Heart left ventricle (tissue), 16 donors: ENCODE results near the gene CAMTA1. TPM values are rescaled to one million over a fixed set of nuclear protein-coding genes. Genes with fewer than 3 reads are reported as not detected.
"Not testable (repeated sequence)": the region's sequence is repeated elsewhere in the genome, so short reads cannot be mapped to it uniquely, and the experiment has no call there.

Experiments
- ATAC-seq, 4 donors: fragments of 200-7000 bp; cut with Tn5 transposase; one replicate each; pipeline ENCODE4 v1.9.1; 2020 to 2022; ENCODE audit warnings: moderate library complexity in 4 of 4, mild to moderate bottlenecking in 3 of 4, moderate number of reproducible peaks in 1 of 4
- DNase-seq, 5 donors: peaks; one replicate each; pipeline ENCODE4 v3.0.0-alpha.2; 2020
- H3K27ac ChIP-seq, 12 donors: fragments of 200-600 bp; sonication (generic) in 4 of 12; one replicate each; pipeline versions ENCODE4 v1.5.0 to v1.8.0; 2016 to 2022; ENCODE audit warnings: mild to moderate bottlenecking in 2 of 12
- H3K27me3 ChIP-seq, 9 donors: fragments of 200-600 bp; sonication (generic) in 2 of 9; one replicate each; pipeline versions ENCODE4 v1.5.1 to v1.8.0; 2016 to 2022; ENCODE audit warnings: mild to moderate bottlenecking in 3 of 9
- H3K36me3 ChIP-seq, 9 donors: fragments of 200-600 bp; sonication (generic) in 2 of 9; one replicate each; pipeline versions ENCODE4 v1.5.0 to v1.8.0; 2018 to 2022; ENCODE audit warnings: mild to moderate bottlenecking in 2 of 9
- H3K4me1 ChIP-seq, 12 donors: fragments of 200-600 bp; sonication (generic) in 4 of 12; one replicate each; pipeline versions ENCODE4 v1.5.0 to v1.8.0; 2016 to 2022; ENCODE audit warnings: mild to moderate bottlenecking in 3 of 12
- H3K4me3 ChIP-seq, 12 donors: fragments of 200-600 bp; sonication (generic) in 4 of 12; one replicate each; pipeline versions ENCODE4 v1.5.0 to v1.8.0; 2017 to 2022; ENCODE audit warnings: mild to moderate bottlenecking in 9 of 12, moderate library complexity in 4 of 12
- H3K9me3 ChIP-seq, 12 donors: fragments of 200-600 bp; sonication (generic) in 4 of 12; one replicate each; pipeline versions ENCODE4 v1.5.0 to v1.8.0; 2016 to 2022; ENCODE audit warnings: mild to moderate bottlenecking in 1 of 12
- POLR2A ChIP-seq, 2 donors: fragments of 450-650 bp; IDR thresholded peaks; one replicate each; pipeline ENCODE4 v1.6.1; 2017; ENCODE audit warnings: antibody characterized with exemption in 2 of 2, mild to moderate bottlenecking in 2 of 2, moderate library complexity in 2 of 2
- WGBS, 4 donors: extraction: QIAGEN DNeasy Blood & Tissue Kit in 2 of 4; methylation state at CpG; one replicate each; pipeline versions ENCODE4 v1.1.5 to v1.1.7; 2013 to 2018; 5-methylcytosine and 5-hydroxymethylcytosine counted together
- intact Hi-C, 10 donors: fragments of 100-400 bp; cut with DNase I; formaldehyde crosslinking; loops; one replicate each; pipeline versions ENCODE4 v1.11.1 to v1.14.2; 2022
- polyA plus RNA-seq, 2 donors: library from polyadenylated mRNA; stranded (reverse); fragments of 200-250 nt; gene quantifications; one replicate each; pipeline ENCODE4 v1.2.3, GENCODE V29; 2013
- total RNA-seq, 9 donors: library from RNA; depleted of rRNA in 2 of 9; stranded (reverse); fragments of >200 nt in 2 of 9; fragmentation: NEBNext Ultra II Directional in 3 of 9; extraction: Animal tissue kit (Norgen Biotek cat#: 25700) in 3 of 9; gene quantifications; one replicate each; pipeline versions ENCODE4 v1.1.0 to v1.2.4, GENCODE V29; 2016 to 2023
- TF ChIP-seq, protein P1 (sequence below), 12 donors: fragments of 200-600 bp; sonication (generic) in 4 of 12; IDR thresholded peaks; one replicate each; pipeline versions ENCODE4 v1.5.0 to v1.8.0; 2018 to 2022; ENCODE audit warnings: antibody characterized with exemption in 12 of 12, mild to moderate bottlenecking in 5 of 12
- donor health status: ischemic (EF 13 %, LVEDD 7.1; RV severe dilation, severe dysfunction).
- donor health status: healthy with polysubstance abuse.
- donor health status: DM: no; HTN: yes; CAD: no.
- donor health status: DM: no; HTN: no; CAD: no.
- donor health status: ischemic (EF 25% LVEDD 6.9; RV normal size, moderate dysfunction).
- donor health status: ischemic (EF 25% LVEDD 5.7; RV mildly dilated, moderate dysfunction).
- donor health status: healthy.
- donor health status: DM: yes; HTN: yes; CAD: no.
- donor health status: ischemic (EF 35%, LVEDD 5.7; RV mildly dilated, moderate dysfunction).
- donor health status: nonischemic (EF 11% LVEDD 7.7; RV severe dilation, severe dysfunction).
- donor health status: DM: yes; HTN: yes; CAD: no.
- donor health status: PGD.
- donor health status: ischemic (EF 29% LVEDD 5.4; RV normal size, mild dysfunction).
- donor health status: nonischemic (EF 23%, LVEDD 6.1; RV moderate dilation, normal function).

Gene CAMTA1
- total and polyA plus RNA-seq, 11 donors, result 114 to 303 (median 137) TPM

DNA sequence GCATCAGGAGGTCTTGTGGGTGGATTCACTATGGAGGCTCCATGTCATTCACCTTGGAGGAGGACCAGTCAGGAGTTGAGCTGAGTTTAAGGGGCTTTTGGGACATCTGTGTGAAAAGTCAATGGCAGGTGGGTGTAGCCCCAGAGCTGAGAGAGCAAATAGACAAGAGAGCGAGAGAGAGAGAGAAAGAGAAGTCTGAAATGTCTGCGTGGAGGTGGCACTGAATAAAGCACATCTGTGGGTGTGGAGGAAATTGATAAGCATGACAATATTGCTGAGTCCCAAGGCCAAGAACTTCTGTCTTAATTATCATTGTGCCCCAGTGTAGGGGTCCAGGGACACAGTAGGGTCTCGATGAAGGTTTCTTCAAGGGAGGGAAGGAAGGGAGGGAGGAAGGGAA is 906.3 kb downstream of the CAMTA1 start:
- H3K27ac ChIP-seq, result no peak overlapping the region
- no peaks in the 10 kb centered on the region for H3K9me3 ChIP-seq
- intact Hi-C loops, result no loop called here
- H3K27me3 ChIP-seq, result peaks cover 0 to 6% (median 0%) of the 10 kb centered on the region in 9 donors
- TF ChIP-seq, protein P1, sequence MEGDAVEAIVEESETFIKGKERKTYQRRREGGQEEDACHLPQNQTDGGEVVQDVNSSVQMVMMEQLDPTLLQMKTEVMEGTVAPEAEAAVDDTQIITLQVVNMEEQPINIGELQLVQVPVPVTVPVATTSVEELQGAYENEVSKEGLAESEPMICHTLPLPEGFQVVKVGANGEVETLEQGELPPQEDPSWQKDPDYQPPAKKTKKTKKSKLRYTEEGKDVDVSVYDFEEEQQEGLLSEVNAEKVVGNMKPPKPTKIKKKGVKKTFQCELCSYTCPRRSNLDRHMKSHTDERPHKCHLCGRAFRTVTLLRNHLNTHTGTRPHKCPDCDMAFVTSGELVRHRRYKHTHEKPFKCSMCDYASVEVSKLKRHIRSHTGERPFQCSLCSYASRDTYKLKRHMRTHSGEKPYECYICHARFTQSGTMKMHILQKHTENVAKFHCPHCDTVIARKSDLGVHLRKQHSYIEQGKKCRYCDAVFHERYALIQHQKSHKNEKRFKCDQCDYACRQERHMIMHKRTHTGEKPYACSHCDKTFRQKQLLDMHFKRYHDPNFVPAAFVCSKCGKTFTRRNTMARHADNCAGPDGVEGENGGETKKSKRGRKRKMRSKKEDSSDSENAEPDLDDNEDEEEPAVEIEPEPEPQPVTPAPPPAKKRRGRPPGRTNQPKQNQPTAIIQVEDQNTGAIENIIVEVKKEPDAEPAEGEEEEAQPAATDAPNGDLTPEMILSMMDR (IDR thresholded peaks at IDR 0.05), result no peak
- TF ChIP-seq POLR2A (IDR thresholded peaks at IDR 0.05), result no peak
- DNase-seq (no peak), ATAC-seq (no peak)
- no peaks in the 10 kb centered on the region for H3K36me3 ChIP-seq
- peaks cover 0 to 7% (median 0%) of the 10 kb centered on the region in 12 donors for H3K4me1 ChIP-seq
- WGBS, 4 donors, result 71 to 90% (median 76%) methylated on average over 3 of the region's 3 CpGs
- no peak overlapping the region for H3K4me3 ChIP-seq

DNA sequence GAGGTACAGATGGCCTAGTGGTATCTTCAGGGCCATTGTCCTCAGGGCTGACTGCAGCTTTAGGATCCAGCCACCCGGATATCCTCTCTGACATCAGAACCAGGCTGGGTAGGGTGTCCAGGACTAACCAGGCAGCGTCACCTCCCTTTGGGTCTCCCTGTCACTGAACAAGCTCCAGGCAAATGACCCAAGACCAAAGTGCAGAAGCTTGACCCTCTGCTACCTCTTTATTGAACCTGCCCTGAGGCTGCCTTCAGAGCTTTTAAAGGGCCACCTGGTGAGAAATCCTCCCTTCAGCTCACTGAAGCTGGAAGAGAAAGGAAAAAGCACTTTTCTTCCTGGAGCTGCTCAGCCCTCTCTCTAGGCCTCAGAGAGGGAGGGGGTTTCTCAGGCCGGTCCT is 906.8 kb downstream of the CAMTA1 start:
- DNase-seq, result no peak
- H3K27ac ChIP-seq, result no peak overlapping the region
- H3K4me1 ChIP-seq, result peaks cover 0 to 7% (median 0%) of the 10 kb centered on the region in 12 donors
- 77 to 87% (median 87%) methylated on average over 3 of the region's 3 CpGs for WGBS, 4 donors
- H3K27me3 ChIP-seq, result peaks cover 0 to 6% (median 0%) of the 10 kb centered on the region in 9 donors
- intact Hi-C loops, result no loop called here
- H3K4me3 ChIP-seq, result no peak overlapping the region
- no peak for TF ChIP-seq POLR2A (IDR thresholded peaks at IDR 0.05)
- TF ChIP-seq, protein P1 (IDR thresholded peaks at IDR 0.05), result no peak
- no peak for ATAC-seq
- no peaks in the 10 kb centered on the region for H3K36me3 ChIP-seq
- no peaks in the 10 kb centered on the region for H3K9me3 ChIP-seq

DNA sequence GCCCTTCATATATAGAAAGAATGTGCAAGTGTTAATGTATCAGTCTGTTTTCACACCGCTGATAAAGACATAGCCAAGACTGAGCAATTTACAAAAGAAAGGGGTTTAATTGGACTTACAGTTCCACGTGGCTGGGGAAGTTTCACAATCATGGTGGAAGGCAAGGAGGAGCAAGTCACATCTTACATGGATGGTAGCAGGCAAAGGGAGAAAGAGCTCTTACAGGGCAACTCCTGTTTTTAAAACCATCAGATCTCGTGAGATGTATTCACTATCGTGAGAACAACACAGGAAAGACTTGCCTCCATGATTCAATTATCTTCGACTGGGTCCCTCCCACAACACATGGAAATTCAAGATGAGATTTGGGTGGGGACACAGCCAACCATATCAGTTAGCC is 907.8 kb downstream of the CAMTA1 start:
- DNase-seq, H3K4me1 ChIP-seq, H3K9me3 ChIP-seq, ATAC-seq, H3K27ac ChIP-seq, H3K36me3 ChIP-seq, H3K27me3 ChIP-seq, intact Hi-C loops, H3K4me3 ChIP-seq: not testable (repeated sequence)
- 81 to 89% (median 84%) methylated on average over 5 of the region's 5 CpGs for WGBS, 4 donors

DNA sequence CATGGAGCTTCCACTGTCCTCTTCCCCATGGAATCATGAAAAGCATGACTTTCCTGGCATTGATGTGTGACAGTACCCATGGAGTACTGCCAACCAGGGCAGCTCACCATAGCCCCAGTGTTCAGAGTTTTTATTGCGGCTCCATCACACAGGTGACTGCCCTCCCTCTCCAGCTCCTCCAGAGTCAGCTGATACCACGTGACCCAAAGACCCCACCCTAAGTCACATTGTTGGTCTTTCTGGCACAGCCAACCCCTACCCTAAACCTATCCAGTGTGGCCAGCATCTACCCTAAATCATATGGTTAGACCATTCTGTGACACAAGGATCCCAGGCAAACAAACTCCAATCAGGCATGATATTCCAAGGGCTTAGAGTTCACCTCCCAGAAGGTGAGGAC is 908.4 kb downstream of the CAMTA1 start:
- DNase-seq, result no peak
- ATAC-seq, result no peak
- 32 to 63% (median 45%) methylated on average over 2 of the region's 2 CpGs for WGBS, 4 donors
- intact Hi-C loops, result no loop called here
- no peak overlapping the region for H3K27ac ChIP-seq
- H3K4me1 ChIP-seq, result peaks cover 0 to 7% (median 0%) of the 10 kb centered on the region in 12 donors
- H3K36me3 ChIP-seq, result no peaks in the 10 kb centered on the region
- peaks cover 0 to 6% (median 0%) of the 10 kb centered on the region in 9 donors for H3K27me3 ChIP-seq
- no peaks in the 10 kb centered on the region for H3K9me3 ChIP-seq
- H3K4me3 ChIP-seq, result no peak overlapping the region
- TF ChIP-seq, protein P1 (IDR thresholded peaks at IDR 0.05), result no peak
- TF ChIP-seq POLR2A (IDR thresholded peaks at IDR 0.05), result no peak
